Stimulated activated naive CD4-positive, alpha-beta T cell (primary cell): ENCODE measurements around the gene BTN3A1.
"Not testable (repeated sequence)": the region's sequence is repeated elsewhere in the genome, so short reads cannot be mapped to it uniquely, and the experiment has no call there.

Experiments used
- DNase-seq, 6 experiments: peaks; one replicate each; lab custom pipeline; 2025; lab: John Stamatoyannopoulos, UW

The BTN3A1 gene

GRCh38 chr6:26440977-26441358 is 38.9 kb downstream of the BTN3A1 start:
- DNase-seq, result no peak

DNA sequence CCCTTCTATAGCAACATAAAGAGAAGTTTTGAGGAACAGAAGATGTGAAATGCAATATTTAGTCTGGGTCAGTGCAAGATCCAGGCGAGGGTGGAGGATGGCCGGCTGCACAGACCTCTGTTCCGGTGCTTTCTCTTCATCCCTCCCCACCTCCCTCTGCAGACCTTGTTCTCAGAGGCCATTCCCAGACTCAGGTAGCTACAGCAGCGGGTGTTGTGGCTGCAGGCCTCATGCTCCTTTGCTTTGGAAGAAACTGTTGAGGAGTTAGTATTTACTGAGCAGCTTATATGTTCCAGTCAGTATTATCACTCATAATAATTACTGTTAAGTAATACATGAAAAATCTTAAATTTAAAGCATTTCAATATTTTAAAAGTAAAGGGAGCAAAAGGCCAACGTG is 39.9 kb downstream of the BTN3A1 start:
- DNase-seq, result no peak

DNA sequence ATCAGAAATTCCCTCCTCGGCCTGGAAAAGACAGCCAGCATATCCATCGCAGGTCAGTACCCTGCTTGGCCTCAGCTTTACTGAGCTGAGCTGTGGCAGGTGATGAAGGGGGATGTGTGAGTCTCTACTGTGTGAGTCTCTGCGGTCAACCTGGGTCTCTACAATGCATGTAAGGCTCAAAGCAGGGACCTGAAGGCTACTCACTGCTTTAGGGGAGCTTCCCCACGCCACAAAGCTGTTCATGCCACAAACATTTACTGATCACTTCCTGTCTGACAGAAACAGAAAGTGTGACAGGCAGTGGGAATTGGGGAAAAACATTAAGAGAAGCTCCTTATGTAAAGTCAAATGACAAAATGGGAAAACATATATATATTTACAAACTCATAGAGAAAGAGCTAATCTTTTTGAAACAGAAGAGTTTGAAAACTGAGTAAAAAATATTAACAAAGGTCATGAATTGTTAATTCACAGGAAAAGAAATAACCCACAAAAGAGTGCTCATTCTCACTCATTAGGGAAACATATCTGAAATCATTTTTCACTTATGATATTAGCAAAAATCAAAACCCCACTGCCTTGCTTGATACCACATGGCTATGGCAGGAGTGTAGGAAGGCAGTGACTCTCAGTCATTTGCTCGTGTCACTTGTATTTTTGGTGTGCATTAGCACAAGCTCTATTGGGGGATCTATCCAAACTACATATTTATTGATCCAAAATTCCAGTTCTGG is 44.0 kb downstream of the BTN3A1 start:
- no peak for DNase-seq

DNA sequence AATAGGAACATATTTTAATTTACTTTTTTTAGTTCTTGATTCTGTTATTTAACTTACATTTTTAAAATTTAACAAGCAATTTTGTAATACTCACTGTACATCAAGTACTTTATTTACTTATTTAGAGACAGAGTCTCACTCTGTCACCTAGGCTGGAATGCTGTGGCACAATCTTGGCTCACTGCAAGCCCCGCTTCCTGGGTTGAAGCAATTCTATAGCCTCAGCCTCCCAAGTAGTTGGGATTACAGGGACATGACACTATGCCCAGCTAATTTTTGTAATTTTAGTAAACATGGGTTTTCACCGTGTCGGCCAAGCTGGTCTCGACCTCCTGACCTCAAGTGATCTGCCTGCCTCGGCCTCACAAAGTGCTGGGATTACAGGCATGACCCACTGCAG is 45.2 kb downstream of the BTN3A1 start:
- no peak for DNase-seq

GRCh38 chr6:26450240-26450639 is 48.2 kb downstream of the BTN3A1 start:
- no peak for DNase-seq

DNA sequence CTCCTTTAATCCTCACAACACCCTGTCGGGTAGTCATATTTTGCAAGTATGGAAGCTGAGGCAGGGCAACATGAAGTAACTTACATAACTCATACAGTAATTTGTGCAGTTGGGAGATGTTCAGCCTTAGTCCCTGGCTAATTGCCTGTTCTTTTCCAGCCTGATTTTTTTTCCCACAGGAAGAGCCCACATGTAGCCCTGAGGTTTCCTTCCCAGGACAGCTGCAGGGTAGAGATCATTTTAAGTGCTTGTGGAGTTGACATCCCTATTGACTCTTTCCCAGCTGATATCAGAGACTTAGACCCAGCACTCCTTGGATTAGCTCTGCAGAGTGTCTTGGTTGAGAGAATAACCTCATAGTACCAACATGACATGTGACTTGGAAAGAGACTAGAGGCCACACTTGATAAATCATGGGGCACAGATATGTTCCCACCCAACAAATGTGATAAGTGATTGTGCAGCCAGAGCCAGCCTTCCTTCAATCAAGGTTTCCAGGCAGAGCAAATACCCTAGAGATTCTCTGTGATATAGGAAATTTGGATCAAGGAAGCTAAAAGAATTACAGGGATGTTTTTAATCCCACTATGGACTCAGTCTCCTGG is 50.7 kb downstream of the BTN3A1 start:
- DNase-seq, result no peak

GRCh38 chr6:26454631-26455030 is 52.6 kb downstream of the BTN3A1 start:
- DNase-seq, result no peak

DNA sequence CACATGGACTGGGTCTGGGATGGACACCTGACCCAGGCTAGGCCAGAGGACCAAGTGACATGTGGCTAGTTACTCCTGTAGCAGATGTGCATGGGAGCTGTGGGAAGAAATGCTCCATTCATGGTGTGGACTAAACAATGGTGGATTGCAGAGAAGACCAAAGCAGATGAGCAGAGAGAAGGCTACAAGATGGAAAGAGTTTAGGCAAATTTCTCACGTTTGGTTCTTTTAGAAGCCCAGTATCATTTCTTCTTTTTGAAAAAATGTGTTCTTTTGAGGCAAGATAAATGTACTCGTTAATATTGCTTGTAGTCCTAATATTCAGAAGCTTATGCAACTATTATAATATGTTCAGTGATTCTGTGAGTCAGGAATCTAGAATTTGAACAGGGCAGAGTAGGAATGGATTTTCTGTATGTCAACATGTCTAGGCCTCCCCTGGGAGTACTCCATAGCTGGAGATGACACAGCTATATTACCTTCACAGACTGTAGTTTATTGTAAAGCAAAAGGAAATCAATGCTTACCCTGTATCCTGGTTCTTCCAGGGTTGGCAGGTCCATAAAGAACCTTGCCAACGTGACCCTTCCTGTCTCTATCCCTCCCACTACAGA is 53.4 kb downstream of the BTN3A1 start:
- DNase-seq, result no peak

- peak in 1 of 6 experiments; percentile 37 for DNase-seq
Measured at GRCh38 chr6:26457264-26457805, 55.3 kb downstream of the BTN3A1 start.

DNA sequence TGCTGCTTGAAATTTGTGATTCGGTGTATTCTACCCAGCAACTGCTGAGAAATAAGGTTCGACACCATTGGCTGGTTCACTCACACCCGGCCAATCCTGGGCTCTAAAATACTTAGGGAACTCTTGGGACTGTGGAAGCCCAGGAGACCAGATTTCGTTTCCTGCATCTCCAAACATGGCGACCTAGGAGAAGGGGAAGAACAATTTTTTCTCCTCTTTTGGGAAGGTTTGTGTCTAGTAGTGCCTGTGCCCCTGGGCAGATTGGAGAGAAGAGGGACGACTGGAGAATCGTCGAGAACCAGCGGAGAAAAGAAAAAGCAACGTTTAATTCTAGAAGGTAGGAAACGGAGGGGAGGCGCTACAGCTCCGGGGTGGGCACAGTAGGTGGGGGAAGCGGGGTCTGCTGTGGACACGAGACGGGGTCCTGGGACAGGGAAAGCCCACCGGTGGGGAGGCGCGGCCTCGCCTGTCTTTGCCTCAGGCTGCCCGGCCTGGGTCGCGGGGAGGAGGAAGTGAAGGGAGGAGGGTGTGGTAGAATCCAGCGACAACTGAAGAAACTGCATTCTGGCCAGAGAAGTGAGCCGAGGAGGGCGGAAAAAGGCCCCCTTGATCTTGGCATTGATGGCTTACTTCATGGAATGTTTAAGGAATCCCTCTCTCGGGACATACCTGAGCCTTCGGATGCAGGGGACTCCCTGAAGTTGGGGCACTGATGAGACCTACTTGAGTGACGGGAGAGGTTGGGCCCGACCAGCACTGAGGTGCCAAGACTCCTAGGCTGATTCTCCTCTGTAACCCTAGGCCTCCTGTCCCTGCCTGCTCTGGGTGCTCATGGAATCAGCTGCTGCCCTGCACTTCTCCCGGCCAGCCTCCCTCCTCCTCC is 56.0 kb downstream of the BTN3A1 start, which contains the start of gene BTN2A1:
Gene BTN2A1, plus strand, starts transcription at position 150 of the 883 bp plus-strand sequence. Its CDS starts 682 bp downstream, at position 832.
- DNase-seq, result peak; percentile 56 to 79 (median 68)

DNA sequence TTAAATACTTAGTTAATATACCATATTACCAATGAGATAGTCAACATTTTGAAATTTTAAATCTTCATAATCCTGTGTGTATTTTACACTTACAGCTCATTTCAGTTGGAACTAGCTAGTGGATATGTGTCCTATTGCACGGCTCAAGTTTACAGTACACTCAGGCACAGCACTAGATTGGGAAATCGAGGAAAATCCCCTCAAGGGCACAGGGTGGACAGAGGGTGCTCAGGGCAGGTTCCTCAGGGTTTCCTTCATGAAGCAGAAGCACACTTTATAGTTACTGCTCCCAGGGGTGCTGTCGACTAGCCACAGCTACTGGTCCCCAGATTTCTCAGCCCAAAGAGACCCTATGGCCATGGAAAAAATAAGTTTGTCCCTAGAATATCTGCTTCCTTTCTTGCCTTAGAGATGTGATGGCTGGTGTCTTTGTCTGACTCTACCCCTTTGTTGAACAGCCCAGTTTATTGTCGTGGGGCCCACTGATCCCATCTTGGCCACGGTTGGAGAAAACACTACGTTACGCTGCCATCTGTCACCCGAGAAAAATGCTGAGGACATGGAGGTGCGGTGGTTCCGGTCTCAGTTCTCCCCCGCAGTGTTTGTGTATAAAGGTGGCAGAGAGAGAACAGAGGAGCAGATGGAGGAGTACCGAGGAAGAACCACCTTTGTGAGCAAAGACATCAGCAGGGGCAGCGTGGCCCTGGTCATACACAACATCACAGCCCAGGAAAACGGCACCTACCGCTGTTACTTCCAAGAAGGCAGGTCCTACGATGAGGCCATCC is 57.1 kb downstream of the BTN3A1 start:
- DNase-seq, result no peak

GRCh38 chr6:26461353-26461752 is 59.3 kb downstream of the BTN3A1 start:
- DNase-seq, result not testable (repeated sequence)

DNA sequence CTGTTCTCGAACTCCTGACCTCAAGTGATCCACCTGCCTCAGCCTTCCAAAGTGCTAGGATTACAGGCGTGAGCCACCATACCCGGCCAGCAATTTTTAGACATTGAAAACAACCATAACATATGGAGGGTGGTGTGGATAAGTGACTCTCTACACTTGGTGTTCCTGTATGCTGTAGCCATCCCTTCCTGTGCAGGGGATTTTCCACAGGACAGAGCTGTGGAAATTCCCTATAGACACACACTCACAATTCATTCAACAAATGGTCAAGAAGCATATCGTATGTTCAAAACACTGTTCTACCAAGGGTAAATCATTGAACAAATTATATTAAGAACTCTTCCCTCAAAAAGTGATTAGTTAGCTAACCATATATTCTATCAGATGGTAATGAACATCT is 61.9 kb downstream of the BTN3A1 start:
- no peak for DNase-seq

- DNase-seq, result no peak
Measured at GRCh38 chr6:26464416-26465131, 62.5 kb downstream of the BTN3A1 start.
